Measurements from ENCODE around the gene GNG4.
"Not testable (repeated sequence)": the region's sequence is repeated elsewhere in the genome, so short reads cannot be mapped to it uniquely, and the experiment has no call there.

GNG4 gene

GRCh38 chr1:235553112-235553551 lies 96.5 kb downstream of the GNG4 start:
- Histone ChIP-seq H3K27me3 (ENCODE audit: low read depth, low read length) (peaks cover 17% of the 10 kb centered on the region; the same call in 1 of the 2 replicates), H3K27ac (ENCODE audit: low read length) (no peak overlapping the region), H3K4me2 (ENCODE audit: low read length) (no peak overlapping the region), H3K36me3 (replicated peaks; ENCODE audit: low read depth, low read length) (no peaks in the 10 kb centered on the region), H3K9me3 (ENCODE audit: insufficient read depth, low read length) (no peaks in the 10 kb centered on the region), H2AFZ (ENCODE audit: low read depth, low read length) (no peak overlapping the region), H3K4me1 (ENCODE audit: low read length) (no peaks in the 10 kb centered on the region), H3K9ac (ENCODE audit: low read length) (no peak overlapping the region), H4K20me1 (ENCODE audit: insufficient read depth, low read length) (no peaks in the 10 kb centered on the region), H3K4me3 (ENCODE audit: low read length) (no peak overlapping the region), H3K79me2 (ENCODE audit: low read length) (no peaks in the 10 kb centered on the region)
- TF ChIP-seq EZH2phosphoT487 (IDR thresholded peaks at IDR 0.05; ENCODE audit: low read depth) = no peak
- TF ChIP-seq, protein P1, sequence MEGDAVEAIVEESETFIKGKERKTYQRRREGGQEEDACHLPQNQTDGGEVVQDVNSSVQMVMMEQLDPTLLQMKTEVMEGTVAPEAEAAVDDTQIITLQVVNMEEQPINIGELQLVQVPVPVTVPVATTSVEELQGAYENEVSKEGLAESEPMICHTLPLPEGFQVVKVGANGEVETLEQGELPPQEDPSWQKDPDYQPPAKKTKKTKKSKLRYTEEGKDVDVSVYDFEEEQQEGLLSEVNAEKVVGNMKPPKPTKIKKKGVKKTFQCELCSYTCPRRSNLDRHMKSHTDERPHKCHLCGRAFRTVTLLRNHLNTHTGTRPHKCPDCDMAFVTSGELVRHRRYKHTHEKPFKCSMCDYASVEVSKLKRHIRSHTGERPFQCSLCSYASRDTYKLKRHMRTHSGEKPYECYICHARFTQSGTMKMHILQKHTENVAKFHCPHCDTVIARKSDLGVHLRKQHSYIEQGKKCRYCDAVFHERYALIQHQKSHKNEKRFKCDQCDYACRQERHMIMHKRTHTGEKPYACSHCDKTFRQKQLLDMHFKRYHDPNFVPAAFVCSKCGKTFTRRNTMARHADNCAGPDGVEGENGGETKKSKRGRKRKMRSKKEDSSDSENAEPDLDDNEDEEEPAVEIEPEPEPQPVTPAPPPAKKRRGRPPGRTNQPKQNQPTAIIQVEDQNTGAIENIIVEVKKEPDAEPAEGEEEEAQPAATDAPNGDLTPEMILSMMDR (IDR thresholded peaks at IDR 0.05; ENCODE audit: low read depth, low read length) = no peak

- TF ChIP-seq EZH2phosphoT487 (IDR thresholded peaks at IDR 0.05; ENCODE audit: low read depth) = no peak
- TF ChIP-seq, protein P1 (IDR thresholded peaks at IDR 0.05; ENCODE audit: low read depth, low read length) = no peak
- Histone ChIP-seq H3K79me2 (ENCODE audit: low read length) (no peaks in the 10 kb centered on the region), H3K4me1 (ENCODE audit: low read length) (no peaks in the 10 kb centered on the region), H2AFZ (ENCODE audit: low read depth, low read length) (no peak overlapping the region), H4K20me1 (ENCODE audit: insufficient read depth, low read length) (no peaks in the 10 kb centered on the region), H3K9ac (ENCODE audit: low read length) (no peak overlapping the region), H3K4me2 (ENCODE audit: low read length) (no peak overlapping the region), H3K27ac (ENCODE audit: low read length) (no peak overlapping the region), H3K27me3 (ENCODE audit: low read depth, low read length) (peaks cover 17% of the 10 kb centered on the region; the same call in 1 of the 2 replicates), H3K9me3 (ENCODE audit: insufficient read depth, low read length) (no peaks in the 10 kb centered on the region), H3K36me3 (replicated peaks; ENCODE audit: low read depth, low read length) (no peaks in the 10 kb centered on the region), H3K4me3 (ENCODE audit: low read length) (no peak overlapping the region)
Observed at GRCh38 chr1:235552146-235552716, 97.4 kb downstream of the GNG4 start.

DNA sequence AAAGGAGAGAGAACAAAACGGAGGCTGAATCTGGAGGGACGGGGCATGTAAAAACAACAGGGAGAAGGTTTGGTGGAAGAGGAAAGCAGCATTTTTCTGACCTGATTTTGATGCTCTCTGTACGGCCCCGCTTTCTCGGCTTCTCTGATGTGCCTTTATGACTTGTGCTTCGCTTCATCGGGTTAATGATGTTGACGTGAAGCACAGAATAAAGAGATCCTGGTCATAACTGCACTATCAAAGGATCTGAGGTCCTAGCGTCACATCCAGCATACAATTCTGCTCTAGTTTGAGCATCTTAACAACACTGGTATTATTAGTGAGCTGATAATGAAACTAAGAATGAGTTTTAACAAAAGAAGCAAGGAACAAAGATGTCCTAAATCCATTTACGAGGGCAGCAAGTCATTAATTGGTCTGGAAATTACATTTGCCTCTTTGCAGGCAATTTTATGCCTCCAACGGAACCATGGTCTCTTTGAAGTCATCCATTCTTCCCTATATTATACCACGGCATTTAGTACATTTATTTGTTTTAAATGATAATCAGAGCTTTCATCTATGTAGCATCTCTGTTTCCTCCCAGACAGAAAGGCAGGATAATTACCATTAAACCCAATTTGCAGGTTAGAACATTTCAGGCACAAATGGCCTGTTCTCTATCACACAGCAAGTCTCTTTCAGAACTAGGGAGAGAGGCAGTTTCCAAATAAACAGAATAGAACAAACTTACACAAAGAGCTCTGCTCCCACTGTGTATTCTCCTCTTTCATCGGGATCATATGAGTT lies 100.0 kb downstream of the GNG4 start:
- no peak overlapping the region for H3K9ac ChIP-seq (ENCODE audit: low read length)
- peaks cover 22% of the 10 kb centered on the region; the same call in 1 of the 2 replicates for H3K27me3 ChIP-seq (ENCODE audit: low read depth, low read length)
- H3K4me1 ChIP-seq (ENCODE audit: low read length) = no peaks in the 10 kb centered on the region
- no peaks in the 10 kb centered on the region for H4K20me1 ChIP-seq (ENCODE audit: insufficient read depth, low read length)
- no peak overlapping the region for H2AFZ ChIP-seq (ENCODE audit: low read depth, low read length)
- H3K27ac ChIP-seq (ENCODE audit: low read length) = no peak overlapping the region
- H3K4me3 ChIP-seq (ENCODE audit: low read length) = no peak overlapping the region
- H3K36me3 ChIP-seq (replicated peaks; ENCODE audit: low read depth, low read length) = no peaks in the 10 kb centered on the region
- no peak overlapping the region for H3K4me2 ChIP-seq (ENCODE audit: low read length)
- no peaks in the 10 kb centered on the region for H3K9me3 ChIP-seq (ENCODE audit: insufficient read depth, low read length)
- TF ChIP-seq EZH2phosphoT487 (IDR thresholded peaks at IDR 0.05; ENCODE audit: low read depth) = no peak
- TF ChIP-seq, protein P1 (IDR thresholded peaks at IDR 0.05; ENCODE audit: low read depth, low read length) = no peak
- no peaks in the 10 kb centered on the region for H3K79me2 ChIP-seq (ENCODE audit: low read length)

DNA sequence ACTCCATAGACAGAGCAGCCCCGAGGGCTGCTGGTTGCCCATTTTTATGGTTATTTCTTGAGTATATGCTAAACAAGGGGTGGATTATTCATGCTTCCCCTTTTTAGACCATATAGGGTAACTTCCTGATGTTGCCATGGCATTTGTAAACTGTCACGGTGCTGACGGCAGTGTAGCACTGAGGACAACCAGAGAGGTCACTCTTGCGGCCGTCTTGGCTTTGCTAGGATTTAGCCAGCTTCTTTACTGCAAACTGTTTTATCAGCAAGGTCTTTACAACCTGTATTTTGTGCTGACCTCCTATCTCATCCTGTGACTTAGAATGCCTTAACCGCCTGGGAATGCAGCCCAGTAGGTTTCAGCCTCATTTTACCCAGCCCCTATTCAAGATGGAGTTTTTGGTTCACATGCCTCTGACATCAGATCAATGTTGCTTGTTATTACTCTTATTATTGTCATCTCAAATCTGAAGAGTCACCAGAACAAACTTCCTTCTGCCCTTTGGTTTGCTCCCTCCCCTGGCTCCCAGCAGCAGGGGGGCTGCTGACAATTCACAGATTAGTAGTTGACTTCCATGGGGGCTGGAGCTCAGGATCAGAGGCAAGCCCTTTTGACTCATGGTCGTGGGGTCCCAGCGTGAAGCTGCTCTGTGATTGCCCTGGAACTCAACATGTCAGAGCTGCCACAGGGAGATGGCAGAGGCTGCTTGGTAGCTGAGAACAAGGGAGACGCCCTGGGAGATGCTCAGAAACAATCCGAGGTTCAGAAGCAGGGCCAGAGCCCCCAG lies 103.0 kb downstream of the GNG4 start:
- H3K9me3 ChIP-seq (ENCODE audit: insufficient read depth, low read length); H3K9ac ChIP-seq (ENCODE audit: low read length); H3K4me1 ChIP-seq (ENCODE audit: low read length); H3K79me2 ChIP-seq (ENCODE audit: low read length); H3K27ac ChIP-seq (ENCODE audit: low read length); H3K4me3 ChIP-seq (ENCODE audit: low read length); H2AFZ ChIP-seq (ENCODE audit: low read depth, low read length); H4K20me1 ChIP-seq (ENCODE audit: insufficient read depth, low read length); H3K4me2 ChIP-seq (ENCODE audit: low read length); H3K36me3 ChIP-seq (replicated peaks; ENCODE audit: low read depth, low read length): not testable (repeated sequence)
- H3K27me3 ChIP-seq (ENCODE audit: low read depth, low read length) = peaks cover 22% of the 10 kb centered on the region; the same call in 1 of the 2 replicates

Data from OCI-LY3 (cell line).